Suprapubic skin (tissue), 4 donors: Measurements from ENCODE around the gene ST7L. TPM values are rescaled to one million over a fixed set of nuclear protein-coding genes. Genes with fewer than 3 reads are reported as not detected.

ENCODE experiments used
- DNase-seq, 2 donors: peaks; one replicate each; pipeline ENCODE4 v3.0.0-alpha.2; 2019; ENCODE audit warnings: low spot score in 2 of 2
- H3K27ac ChIP-seq: fragments of 200-600 bp; sonication (generic); one replicate; pipeline ENCODE4 v1.5.1; 2019
- H3K27me3 ChIP-seq: fragments of 200-600 bp; sonication (generic); one replicate; pipeline ENCODE4 v1.5.1; 2019
- H3K36me3 ChIP-seq: fragments of 200-600 bp; sonication (generic); one replicate; pipeline ENCODE4 v1.5.1; 2019
- H3K4me1 ChIP-seq: fragments of 200-600 bp; sonication (generic); one replicate; pipeline ENCODE4 v1.5.1; 2019
- H3K4me3 ChIP-seq: fragments of 200-600 bp; sonication (generic); one replicate; pipeline ENCODE4 v1.5.1; 2019; ENCODE audit warnings: mild to moderate bottlenecking
- H3K9me3 ChIP-seq: fragments of 200-600 bp; sonication (generic); one replicate; pipeline ENCODE4 v1.5.1; 2019
- EP300 ChIP-seq: sonication (generic); formaldehyde crosslinking; IDR thresholded peaks from one replicate; pipeline ENCODE4 v1.6.1; 2017; ENCODE audit warnings: antibody characterized with exemption
- POLR2A ChIP-seq, 2 donors: fragments of 450-650 bp; IDR thresholded peaks; one replicate each; pipeline ENCODE4 v1.6.1; 2017; ENCODE audit warnings: antibody characterized with exemption in 2 of 2, mild to moderate bottlenecking in 2 of 2, moderate library complexity in 2 of 2
- POLR2AphosphoS5 ChIP-seq, 3 donors: sonication (generic); formaldehyde crosslinking; IDR thresholded peaks; one replicate each; pipeline ENCODE4 v1.6.1; 2017; ENCODE audit warnings: antibody characterized with exemption in 3 of 3
- WGBS: methylation state at CpG from one replicate; pipeline ENCODE4 v1.1.5; 2018; 5-methylcytosine and 5-hydroxymethylcytosine counted together
- total RNA-seq, 4 donors: library from RNA; depleted of rRNA; stranded (reverse); fragments of >200 nt; gene quantifications; one replicate each; pipeline ENCODE4 v1.1.0, GENCODE V29; 2016
- TF ChIP-seq, protein P1 (sequence below), 2 donors: fragments of 200-600 bp in 1 of 2; fragments of 450-650 bp in 1 of 2; sonication (generic) in 1 of 2; IDR thresholded peaks; one replicate each; pipeline ENCODE4 v1.5.1; 2016 to 2019; ENCODE audit warnings: antibody characterized with exemption in 2 of 2, mild to moderate bottlenecking in 1 of 2, moderate library complexity in 1 of 2

Gene ST7L
- total RNA-seq, 4 donors from 2014 or later: 16.2 to 40.7 (median 29.4) TPM

DNA sequence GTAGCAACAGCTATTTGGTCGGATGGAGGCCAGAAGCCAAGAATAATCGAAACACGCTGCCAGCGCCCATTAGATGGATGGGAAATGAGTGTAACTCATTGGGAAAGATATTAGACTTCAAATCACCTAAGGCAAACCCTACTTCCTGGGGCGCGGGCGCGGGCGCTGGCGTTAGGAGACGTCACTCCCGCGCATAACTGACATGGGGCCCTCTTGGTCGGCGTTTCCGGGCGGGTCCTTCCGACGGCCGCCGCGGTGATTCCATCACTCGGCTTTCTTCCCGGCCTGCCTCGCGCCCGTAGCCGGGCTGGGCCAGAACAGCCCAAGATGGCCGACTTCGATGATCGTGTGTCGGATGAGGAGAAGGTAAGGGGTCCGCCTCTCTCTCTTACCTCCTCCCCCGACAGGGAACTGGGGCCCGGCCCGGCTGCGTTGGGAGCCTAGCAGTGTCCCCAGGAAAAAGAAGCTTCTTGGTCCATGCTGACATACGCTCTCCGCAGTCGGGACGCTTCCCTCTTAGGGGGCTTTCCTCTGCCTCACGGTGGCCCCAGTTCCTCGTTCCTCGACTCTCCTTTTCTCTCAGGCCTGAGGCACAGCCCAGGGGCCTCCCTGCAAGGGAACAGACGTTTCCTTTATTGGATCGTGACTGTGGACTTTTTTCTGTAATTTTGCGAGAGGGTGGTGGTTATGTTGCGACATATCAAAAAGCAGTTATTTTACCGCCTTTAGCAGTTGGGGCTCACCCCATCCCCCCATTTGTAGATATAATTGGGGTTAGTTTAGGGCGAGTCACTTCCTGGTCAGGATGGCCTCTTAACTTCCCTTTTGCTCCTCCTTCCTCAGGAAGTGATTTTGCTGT is 806 bp upstream of the ST7L start, which contains the start of gene CAPZA1:
Gene CAPZA1 (plus strand): TSS at position 315 of the 859 bp plus-strand sequence. CDS start 13 bp downstream, at position 328.
- WGBS: 2% methylated on average over 25 of the region's 50 CpGs
- Histone ChIP-seq H3K36me3 (peaks cover 5% of the 10 kb centered on the region), H3K27me3 (no peaks in the 10 kb centered on the region), H3K4me1 (peaks cover 60% of the 10 kb centered on the region), H3K4me3 (peak within 1 kb of the TSS; percentile 75), H3K9me3 (no peaks in the 10 kb centered on the region), H3K27ac (peak within 1 kb of the TSS; percentile 97)
- DNase-seq: peak; percentile 95 to 97
- TF ChIP-seq POLR2A (IDR thresholded peaks at IDR 0.05) (peak; percentile 69 to 93), POLR2AphosphoS5 (IDR thresholded peaks at IDR 0.05) (peak in 2 of 3 donors; percentile 58 to 83), EP300 (no peak)
- TF ChIP-seq, protein P1, sequence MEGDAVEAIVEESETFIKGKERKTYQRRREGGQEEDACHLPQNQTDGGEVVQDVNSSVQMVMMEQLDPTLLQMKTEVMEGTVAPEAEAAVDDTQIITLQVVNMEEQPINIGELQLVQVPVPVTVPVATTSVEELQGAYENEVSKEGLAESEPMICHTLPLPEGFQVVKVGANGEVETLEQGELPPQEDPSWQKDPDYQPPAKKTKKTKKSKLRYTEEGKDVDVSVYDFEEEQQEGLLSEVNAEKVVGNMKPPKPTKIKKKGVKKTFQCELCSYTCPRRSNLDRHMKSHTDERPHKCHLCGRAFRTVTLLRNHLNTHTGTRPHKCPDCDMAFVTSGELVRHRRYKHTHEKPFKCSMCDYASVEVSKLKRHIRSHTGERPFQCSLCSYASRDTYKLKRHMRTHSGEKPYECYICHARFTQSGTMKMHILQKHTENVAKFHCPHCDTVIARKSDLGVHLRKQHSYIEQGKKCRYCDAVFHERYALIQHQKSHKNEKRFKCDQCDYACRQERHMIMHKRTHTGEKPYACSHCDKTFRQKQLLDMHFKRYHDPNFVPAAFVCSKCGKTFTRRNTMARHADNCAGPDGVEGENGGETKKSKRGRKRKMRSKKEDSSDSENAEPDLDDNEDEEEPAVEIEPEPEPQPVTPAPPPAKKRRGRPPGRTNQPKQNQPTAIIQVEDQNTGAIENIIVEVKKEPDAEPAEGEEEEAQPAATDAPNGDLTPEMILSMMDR (IDR thresholded peaks at IDR 0.05): no peak

DNA sequence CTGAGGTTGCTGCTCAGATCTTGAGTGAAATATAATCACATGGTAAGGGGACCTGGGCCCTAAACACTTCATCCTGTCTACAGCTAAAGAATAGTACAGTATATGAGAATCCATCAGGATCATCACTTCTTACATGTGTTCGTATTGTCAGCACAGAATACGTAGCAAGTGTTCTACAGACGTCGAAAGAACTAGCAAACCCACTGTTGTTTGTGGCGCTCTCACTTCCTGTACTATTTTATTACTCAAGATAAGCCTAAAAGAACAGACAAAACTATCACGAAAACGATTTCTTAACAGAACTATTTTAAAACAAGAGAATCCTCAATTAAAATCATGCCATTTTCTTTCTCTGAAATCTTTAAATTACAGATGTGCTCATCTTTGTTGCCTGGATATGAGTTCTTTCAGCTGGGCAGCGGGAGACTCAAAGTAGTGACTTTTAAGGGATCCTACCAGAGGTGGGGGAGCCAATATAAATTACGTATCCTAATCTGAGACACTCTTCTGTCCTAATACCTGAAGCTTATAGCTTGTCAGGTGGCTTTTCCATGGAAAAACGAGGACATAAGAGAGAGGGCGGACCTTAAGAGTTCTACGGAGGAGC is 724 bp downstream of the ST7L start:
- WGBS: 1% methylated on average over 12 of the region's 12 CpGs
- H3K9me3 ChIP-seq: no peaks in the 10 kb centered on the region
- TF ChIP-seq POLR2A (IDR thresholded peaks at IDR 0.05) (peak in 1 of 2 donors; percentile 15), POLR2AphosphoS5 (IDR thresholded peaks at IDR 0.05) (no peak)
- H3K27ac ChIP-seq: peak overlapping the region; percentile 97
- no peaks in the 10 kb centered on the region for H3K27me3 ChIP-seq
- peak overlapping the region; percentile 75 for H3K4me3 ChIP-seq
- DNase-seq: no peak
- H3K4me1 ChIP-seq: peaks cover 50% of the 10 kb centered on the region
- peaks cover 8% of the 10 kb centered on the region for H3K36me3 ChIP-seq

DNA sequence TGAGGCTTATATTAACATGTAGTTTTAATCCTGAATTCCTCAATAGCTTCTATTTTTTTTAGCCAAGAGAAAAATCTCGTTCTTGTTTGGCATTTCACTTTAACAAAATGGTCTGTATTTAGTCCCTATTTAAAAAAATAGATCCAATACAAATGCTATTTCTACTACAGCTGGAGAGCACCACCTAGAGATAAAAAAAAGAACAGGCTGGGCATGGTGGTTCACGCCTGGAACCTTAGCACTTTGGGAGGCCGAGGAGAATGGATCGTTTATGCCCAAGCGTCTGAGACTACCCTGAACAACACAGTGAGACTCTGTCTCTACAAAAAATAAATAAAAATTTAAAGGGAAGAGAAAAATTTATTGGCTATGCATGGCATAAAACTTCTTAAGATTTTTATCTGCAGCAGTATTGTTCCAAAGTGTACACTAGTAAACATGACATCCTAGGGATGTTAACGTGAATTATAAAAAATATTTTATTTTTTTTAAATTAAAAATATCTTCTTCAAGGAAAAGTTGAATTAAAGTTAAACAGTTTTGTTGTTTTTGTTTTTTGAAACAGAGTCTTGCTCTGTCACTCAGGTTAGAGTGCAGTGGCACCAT is 4.4 kb downstream of the ST7L start:
- peaks cover 22% of the 10 kb centered on the region for H3K36me3 ChIP-seq

DNA sequence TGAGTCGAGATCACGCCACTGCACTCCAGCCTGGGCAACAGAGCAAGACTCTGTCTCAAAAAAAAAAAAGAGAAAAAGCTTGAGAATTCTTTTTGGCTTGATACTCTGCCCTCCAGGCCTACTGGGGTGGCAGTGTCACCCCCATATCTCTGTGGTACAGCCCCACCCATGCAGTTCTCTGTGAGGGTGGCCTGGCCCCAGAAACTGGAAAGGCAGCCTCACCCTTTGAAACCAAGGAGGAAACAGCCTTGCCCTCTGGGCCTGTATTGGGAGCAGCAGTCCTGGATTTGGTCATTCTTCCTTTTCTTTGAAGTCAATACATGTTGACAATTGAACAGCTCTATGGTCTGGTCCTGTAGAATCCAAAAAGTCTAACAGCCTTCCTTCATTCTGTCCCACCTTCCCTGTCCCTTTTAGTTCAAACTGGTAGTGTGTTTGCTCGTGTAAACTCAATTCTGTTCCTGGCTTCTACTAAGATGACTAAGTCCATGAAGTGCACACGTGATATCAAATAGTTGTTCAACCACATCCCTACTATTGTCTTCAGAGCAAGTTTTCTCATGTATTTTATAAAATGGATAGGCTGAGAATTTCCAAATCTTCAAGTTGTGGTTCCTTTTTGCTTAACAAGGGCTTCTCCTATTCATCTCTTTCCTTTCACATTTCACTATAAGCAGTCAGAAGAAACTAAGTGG is 13.2 kb downstream of the ST7L start:
- 56% methylated on average over 4 of the region's 4 CpGs for WGBS
- Histone ChIP-seq H3K4me1 (peaks cover 7% of the 10 kb centered on the region), H3K4me3 (no peak overlapping the region), H3K27me3 (no peaks in the 10 kb centered on the region), H3K36me3 (peaks cover 57% of the 10 kb centered on the region), H3K9me3 (no peaks in the 10 kb centered on the region), H3K27ac (peak overlapping the region; percentile 88)
- DNase-seq: no peak
- TF ChIP-seq, protein P1 (IDR thresholded peaks at IDR 0.05): no peak
- TF ChIP-seq POLR2A (IDR thresholded peaks at IDR 0.05) (no peak), POLR2AphosphoS5 (IDR thresholded peaks at IDR 0.05) (peak in 1 of 3 donors; percentile 49), EP300 (no peak)

More for the DNA sequence above, 4.4 kb downstream of the ST7L start:
- Histone ChIP-seq H3K4me3 (no peak overlapping the region), H3K27ac (no peak overlapping the region), H3K9me3 (no peaks in the 10 kb centered on the region), H3K4me1 (peaks cover 28% of the 10 kb centered on the region), H3K27me3 (no peaks in the 10 kb centered on the region)
- TF ChIP-seq POLR2AphosphoS5 (IDR thresholded peaks at IDR 0.05): no peak
- TF ChIP-seq, protein P1 (IDR thresholded peaks at IDR 0.05): peak; percentile 7 to 48
- WGBS: 46% methylated on average over 6 of the region's 6 CpGs
- no peak for DNase-seq

DNA sequence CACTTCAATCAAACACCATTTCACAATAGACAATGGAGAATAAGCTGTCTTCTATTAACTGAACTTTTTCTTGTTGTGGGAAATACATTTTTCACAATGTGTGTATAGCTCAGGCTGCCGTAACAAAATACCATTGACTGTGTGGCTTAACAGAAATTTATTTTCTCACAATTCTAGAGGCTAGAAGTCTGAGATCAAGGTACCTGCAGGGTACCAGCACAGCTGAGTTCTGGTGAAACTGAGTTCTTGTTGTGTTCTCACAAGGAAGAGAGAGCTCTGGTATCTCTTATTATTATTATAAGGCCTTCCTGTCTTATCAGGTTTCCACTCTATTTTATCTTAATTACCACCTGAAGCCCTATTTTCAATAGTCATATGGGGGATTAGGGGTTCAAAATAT is 15.4 kb downstream of the ST7L start:
- Histone ChIP-seq H3K4me3 (no peak overlapping the region), H3K36me3 (peaks cover 55% of the 10 kb centered on the region), H3K4me1 (peaks cover 7% of the 10 kb centered on the region), H3K27me3 (no peaks in the 10 kb centered on the region), H3K27ac (no peak overlapping the region), H3K9me3 (no peaks in the 10 kb centered on the region)
- no peak for TF ChIP-seq POLR2AphosphoS5 (IDR thresholded peaks at IDR 0.05)
- TF ChIP-seq POLR2A (IDR thresholded peaks at IDR 0.05): no peak
- TF ChIP-seq, protein P1 (IDR thresholded peaks at IDR 0.05): no peak
- TF ChIP-seq EP300: no peak
- no peak for DNase-seq
- WGBS: 83% methylated on average over 1 of the region's 1 CpG
